Fibroblast of lung (primary cell): ENCODE data around the gene CRYBB1.

Source experiments
- CTCF ChIP-seq, 2 donors: IDR thresholded peaks in 1 of 2; conservative IDR thresholded peaks in 1 of 2; 1 replicate in 1 of 2; 2 replicates in 1 of 2; pipeline ENCODE4 v1.5.1; 2011 to 2012; ENCODE audit warnings: low read length in 2 of 2, control low read depth in 1 of 2, inconsistent platforms in 1 of 2, low read depth in 1 of 2, mild to moderate bottlenecking in 1 of 2
- EZH2 ChIP-seq: IDR thresholded peaks from 2 replicates; pipeline ENCODE4 v1.5.1; 2012; ENCODE audit warnings: low read length, control low read depth, mild to moderate bottlenecking; ENCODE audit errors: missing control alignments

GRCh38 chr22:26609287-26609686, 8.5 kb downstream of the CRYBB1 start:
- TF ChIP-seq CTCF (conservative IDR thresholded peaks at IDR 0.05 in 1 of 2, IDR thresholded peaks at IDR 0.05 in 1 of 2; ENCODE audit: low read depth in 1 of 2, low read length in 2 of 2), result no peak
- TF ChIP-seq EZH2, result no peak
